GM10266 (cell line): ENCODE results near the gene CPM.

Source experiments
- DNase-seq: peaks from one replicate; pipeline ENCODE4 v3.0.0; 2012; ENCODE audit errors: extremely low spot score
- CTCF ChIP-seq: IDR thresholded peaks from 2 replicates; pipeline ENCODE4 v1.5.1; 2012; ENCODE audit warnings: mild to moderate bottlenecking, low read depth; ENCODE audit not compliant: control insufficient read depth, insufficient read depth; ENCODE audit errors: missing control alignments

Gene CPM

DNA sequence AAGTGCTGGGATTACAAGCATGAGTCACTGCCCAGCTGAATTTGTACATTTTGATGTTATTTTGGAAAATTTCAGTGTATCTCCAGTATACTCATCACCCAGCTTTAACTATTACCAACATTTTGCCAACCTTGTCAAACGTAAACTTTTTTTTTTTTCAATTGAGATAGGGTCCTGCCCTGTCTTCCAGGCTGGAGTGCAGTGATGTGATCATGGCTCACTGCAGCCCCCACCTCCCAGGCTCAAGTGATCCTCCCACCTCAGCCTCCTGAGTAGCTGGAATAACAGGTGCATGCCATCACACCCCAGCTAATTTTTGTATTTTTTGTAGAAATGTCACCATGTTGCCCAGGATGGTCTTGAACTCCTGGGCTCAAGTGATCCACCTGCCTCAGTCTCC lies 95.8 kb downstream of the CPM start:
- no peak for DNase-seq
- no peak for TF ChIP-seq CTCF

DNA sequence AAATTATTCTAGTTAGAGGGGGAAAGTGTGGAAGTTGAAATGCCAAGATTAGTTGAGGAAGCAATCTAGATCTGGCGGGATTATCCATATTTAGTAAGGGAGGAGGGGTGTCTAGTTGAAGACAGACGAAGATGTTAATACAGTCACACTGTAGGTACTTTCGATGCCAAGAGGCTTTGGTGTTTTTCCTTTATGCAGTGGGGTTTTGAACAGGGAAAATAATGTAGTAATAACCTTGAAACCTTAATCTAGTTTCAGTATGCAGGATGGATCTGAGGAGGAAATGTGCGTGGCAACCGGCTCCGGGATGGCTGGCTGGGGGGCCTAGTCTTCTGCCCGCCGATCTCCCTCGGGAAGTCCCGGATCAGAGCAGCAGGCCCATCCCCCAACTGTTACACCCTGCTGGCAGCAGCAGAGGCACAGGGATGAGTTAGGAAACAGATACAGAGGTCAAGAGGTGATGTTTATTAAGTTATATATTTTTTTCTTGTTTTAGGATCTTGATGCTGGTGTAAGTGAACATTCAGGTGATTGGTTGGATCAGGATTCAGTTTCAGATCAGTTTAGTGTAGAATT lies 97.5 kb downstream of the CPM start:
- TF ChIP-seq CTCF, result no peak
- DNase-seq, result no peak

DNA sequence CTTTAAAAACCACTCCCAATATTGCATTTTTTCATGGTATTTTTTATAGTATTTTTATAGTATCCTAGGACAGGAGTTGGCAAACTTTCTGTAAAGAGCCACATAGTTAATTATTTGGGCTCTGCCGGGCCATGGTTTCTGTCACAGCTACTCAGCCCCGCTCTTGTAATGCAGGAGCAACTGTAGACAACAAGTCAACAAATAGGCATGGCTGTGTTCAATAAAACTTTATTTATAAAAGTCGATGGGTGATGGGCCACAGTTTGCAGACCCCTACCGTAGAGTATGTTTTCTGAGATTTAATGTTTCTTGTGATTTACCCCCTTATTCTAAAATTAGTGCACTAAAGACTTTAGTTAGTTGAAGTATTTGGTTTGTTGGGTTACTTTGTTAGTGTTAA lies 99.5 kb downstream of the CPM start:
- no peak for TF ChIP-seq CTCF
- no peak for DNase-seq

GRCh38 chr12:68832504-68832867 lies 100.5 kb downstream of the CPM start:
- DNase-seq, result no peak
- TF ChIP-seq CTCF, result no peak

DNA sequence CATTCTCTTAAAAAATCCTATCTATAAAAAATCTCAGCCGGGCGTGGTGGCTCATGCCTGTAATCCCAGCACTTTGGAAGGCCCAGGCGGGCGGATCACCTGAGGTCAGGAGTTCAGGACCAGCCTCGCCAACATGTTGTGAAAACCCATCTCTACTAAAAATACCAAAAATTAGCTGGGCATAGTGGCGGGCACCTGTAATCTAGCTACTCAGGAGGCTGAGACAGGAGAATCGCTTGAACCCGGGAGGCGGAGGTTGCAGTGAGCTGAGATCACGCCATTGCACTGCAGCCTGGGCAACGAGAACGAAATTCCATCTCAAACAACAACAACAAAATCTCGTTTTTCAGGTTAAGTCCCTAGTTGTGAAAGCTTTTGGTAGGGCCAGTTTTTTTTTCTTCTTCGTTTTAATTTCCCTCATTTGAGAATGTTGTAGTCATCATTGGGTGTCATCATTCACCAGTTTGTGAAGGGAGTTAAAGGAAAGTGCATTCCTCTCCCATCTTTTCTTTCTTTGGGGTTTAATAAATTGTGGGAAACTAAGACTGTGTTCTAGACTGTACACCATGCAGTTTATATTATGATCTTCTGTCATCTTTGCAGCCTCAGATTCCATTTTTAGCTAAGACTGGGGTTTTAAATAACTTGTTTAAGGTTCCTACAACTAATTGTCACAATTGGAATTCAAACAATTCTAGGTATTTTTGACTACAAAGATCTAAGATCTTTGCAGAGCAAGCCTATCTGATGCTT lies 101.0 kb downstream of the CPM start:
- DNase-seq, result no peak
- TF ChIP-seq CTCF, result no peak

DNA sequence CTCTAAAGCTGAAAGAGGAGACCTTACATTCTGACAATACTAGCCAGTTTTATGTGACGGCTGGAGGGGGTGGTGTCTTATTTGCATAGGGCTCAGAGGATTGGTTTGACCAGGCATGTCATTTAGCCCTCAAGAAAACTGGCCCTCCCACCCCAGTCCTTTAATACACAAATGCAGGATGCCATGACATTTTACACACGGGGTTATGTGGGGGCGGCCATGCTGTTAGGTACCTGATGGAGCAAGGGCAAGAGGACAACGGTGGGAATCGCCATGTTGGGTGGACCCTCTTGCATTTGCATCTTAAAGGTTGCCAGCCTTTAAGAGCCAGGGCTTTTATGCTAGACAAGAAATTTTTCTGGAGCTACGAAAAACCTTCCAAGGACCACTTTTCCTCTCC lies 101.7 kb downstream of the CPM start:
- DNase-seq, result no peak

GRCh38 chr12:68828672-68829068 lies 104.3 kb downstream of the CPM start:
- no peak for TF ChIP-seq CTCF
- no peak for DNase-seq

More for the DNA sequence above, 101.7 kb downstream of the CPM start:
- no peak for TF ChIP-seq CTCF
